Activated gamma-delta T cell (primary cell): ENCODE results near the gene FBH1.
"Not testable (repeated sequence)": the region's sequence is repeated elsewhere in the genome, so short reads cannot be mapped to it uniquely, and the experiment has no call there.

Experiments used
- DNase-seq: peaks from one replicate; lab custom pipeline; 2025; lab: John Stamatoyannopoulos, UW

The FBH1 gene

GRCh38 chr10:5960070-5960972 is 70.3 kb downstream of the FBH1 start:
- no peak for DNase-seq

- DNase-seq, result not testable (repeated sequence)
These were observed 70.9 kb downstream of the FBH1 start for GRCh38 chr10:5960973-5961275.

- DNase-seq, result no peak
These were observed 71.5 kb downstream of the FBH1 start for GRCh38 chr10:5961405-5962100.

GRCh38 chr10:5962358-5962940 is 72.4 kb downstream of the FBH1 start:
- DNase-seq, result not testable (repeated sequence)

- DNase-seq, result no peak
These were observed 73.0 kb downstream of the FBH1 start for GRCh38 chr10:5963071-5963470.

GRCh38 chr10:5963591-5963990 is 73.5 kb downstream of the FBH1 start:
- DNase-seq, result no peak

- DNase-seq, result no peak
These were observed 74.7 kb downstream of the FBH1 start for GRCh38 chr10:5964736-5965135.

- no peak for DNase-seq
These were observed 75.2 kb downstream of the FBH1 start for GRCh38 chr10:5965266-5965665.

- DNase-seq, result no peak
These were observed 78.1 kb downstream of the FBH1 start for GRCh38 chr10:5968037-5968680.

- DNase-seq, result no peak
These were observed 78.8 kb downstream of the FBH1 start for GRCh38 chr10:5968681-5969453.

GRCh38 chr10:5970066-5970465 is 80.0 kb downstream of the FBH1 start:
- no peak for DNase-seq

- DNase-seq, result no peak
These were observed 80.5 kb downstream of the FBH1 start for GRCh38 chr10:5970527-5970926.

- DNase-seq, result no peak
These were observed 81.3 kb downstream of the FBH1 start for GRCh38 chr10:5971315-5971832.

- no peak for DNase-seq
These were observed 81.8 kb downstream of the FBH1 start for GRCh38 chr10:5971886-5972285.

- no peak for DNase-seq
These were observed 83.0 kb downstream of the FBH1 start for GRCh38 chr10:5973069-5973468.

GRCh38 chr10:5975641-5976473 is 85.8 kb downstream of the FBH1 start:
- DNase-seq, result no peak

GRCh38 chr10:5976512-5977470 is 86.7 kb downstream of the FBH1 start:
- peak; percentile 46 for DNase-seq

GRCh38 chr10:5977471-5978229 is 87.6 kb downstream of the FBH1 start, which contains the start of gene IL15RA:
Gene IL15RA (minus strand): TSS chr10:5977543. CDS start chr10:5977492, 51 bp downstream.
- peak; percentile 68 for DNase-seq

GRCh38 chr10:5978230-5978489 is 88.1 kb downstream of the FBH1 start:
- no peak for DNase-seq
